Chondrocyte (in vitro differentiated cells): ENCODE data around the gene ZNF451. TPM values are rescaled to one million over a fixed set of nuclear protein-coding genes. Genes with fewer than 3 reads are reported as not detected.
A peak's percentile ranks its signal among the peaks of the same experiment; 100 is the strongest.

Source experiments
- DNase-seq: peaks from one replicate; pipeline ENCODE4 v3.0.0; 2021; ENCODE audit warnings: mixed read lengths, low spot score
- H3K27ac Mint-ChIP-seq: one replicate; pipeline ENCODE4 v1.8.0; 2021; ENCODE audit warnings: mild to moderate bottlenecking, moderate library complexity, mixed read lengths; ENCODE audit not compliant: unreplicated experiment
- H3K27me3 Mint-ChIP-seq: 2 replicates; pipeline ENCODE4 v1.8.0; 2021; ENCODE audit warnings: low read depth, mixed read lengths
- H3K36me3 Mint-ChIP-seq: 2 replicates; pipeline ENCODE4 v1.8.0; 2021; ENCODE audit warnings: low read depth, mixed read lengths
- H3K4me1 Mint-ChIP-seq: 2 replicates; pipeline ENCODE4 v1.8.0; 2021; ENCODE audit warnings: low read depth, mild to moderate bottlenecking, mixed read lengths
- H3K4me3 Mint-ChIP-seq: one replicate; pipeline ENCODE4 v1.8.0; 2021; ENCODE audit warnings: mild to moderate bottlenecking, moderate library complexity, mixed read lengths; ENCODE audit not compliant: unreplicated experiment
- H3K9me3 Mint-ChIP-seq: 2 replicates; pipeline ENCODE4 v1.8.0; 2021; ENCODE audit warnings: low read depth, mixed read lengths
- total RNA-seq: library from RNA; stranded (reverse); gene quantifications from 3 replicates; pipeline ENCODE4 v1.2.1, GENCODE V29; 2021
- TF ChIP-seq, protein P1 (sequence below): fragments of 200-600 bp; sonication (generic); IDR thresholded peaks from 2 replicates; pipeline ENCODE4 v1.5.0; 2021; ENCODE audit warnings: antibody characterized with exemption, mild to moderate bottlenecking, moderate library complexity

The ZNF451 gene
- total RNA-seq, 1 donor from 2014 or later = 45.4 TPM

DNA sequence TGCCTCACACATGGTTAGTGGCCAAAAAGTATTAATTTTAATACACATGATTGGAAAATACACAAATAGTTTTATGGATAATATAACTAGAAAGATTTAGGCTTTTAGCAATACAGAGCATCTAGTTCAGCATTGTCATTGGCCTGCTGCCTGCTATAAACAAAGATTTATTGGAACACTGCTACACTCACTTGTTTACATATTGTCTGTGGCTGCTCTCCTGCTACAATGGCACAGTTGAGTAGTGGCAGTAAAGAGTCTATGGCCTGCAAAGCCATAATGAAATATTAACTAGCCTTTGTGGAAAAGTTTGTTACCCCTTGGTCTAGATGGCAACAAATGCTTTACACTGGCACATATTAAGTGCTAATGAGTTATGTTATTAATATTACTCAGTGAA is 37.8 kb downstream of the ZNF451 start:
- Mint-ChIP-seq H3K4me1 (peaks cover 7% of the 10 kb centered on the region), H3K27ac (no peak overlapping the region), H3K27me3 (no peaks in the 10 kb centered on the region), H3K4me3 (no peak overlapping the region), H3K9me3 (no peaks in the 10 kb centered on the region), H3K36me3 (peaks cover 5% of the 10 kb centered on the region)
- no peak for DNase-seq
- TF ChIP-seq, protein P1, sequence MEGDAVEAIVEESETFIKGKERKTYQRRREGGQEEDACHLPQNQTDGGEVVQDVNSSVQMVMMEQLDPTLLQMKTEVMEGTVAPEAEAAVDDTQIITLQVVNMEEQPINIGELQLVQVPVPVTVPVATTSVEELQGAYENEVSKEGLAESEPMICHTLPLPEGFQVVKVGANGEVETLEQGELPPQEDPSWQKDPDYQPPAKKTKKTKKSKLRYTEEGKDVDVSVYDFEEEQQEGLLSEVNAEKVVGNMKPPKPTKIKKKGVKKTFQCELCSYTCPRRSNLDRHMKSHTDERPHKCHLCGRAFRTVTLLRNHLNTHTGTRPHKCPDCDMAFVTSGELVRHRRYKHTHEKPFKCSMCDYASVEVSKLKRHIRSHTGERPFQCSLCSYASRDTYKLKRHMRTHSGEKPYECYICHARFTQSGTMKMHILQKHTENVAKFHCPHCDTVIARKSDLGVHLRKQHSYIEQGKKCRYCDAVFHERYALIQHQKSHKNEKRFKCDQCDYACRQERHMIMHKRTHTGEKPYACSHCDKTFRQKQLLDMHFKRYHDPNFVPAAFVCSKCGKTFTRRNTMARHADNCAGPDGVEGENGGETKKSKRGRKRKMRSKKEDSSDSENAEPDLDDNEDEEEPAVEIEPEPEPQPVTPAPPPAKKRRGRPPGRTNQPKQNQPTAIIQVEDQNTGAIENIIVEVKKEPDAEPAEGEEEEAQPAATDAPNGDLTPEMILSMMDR = no peak

DNA sequence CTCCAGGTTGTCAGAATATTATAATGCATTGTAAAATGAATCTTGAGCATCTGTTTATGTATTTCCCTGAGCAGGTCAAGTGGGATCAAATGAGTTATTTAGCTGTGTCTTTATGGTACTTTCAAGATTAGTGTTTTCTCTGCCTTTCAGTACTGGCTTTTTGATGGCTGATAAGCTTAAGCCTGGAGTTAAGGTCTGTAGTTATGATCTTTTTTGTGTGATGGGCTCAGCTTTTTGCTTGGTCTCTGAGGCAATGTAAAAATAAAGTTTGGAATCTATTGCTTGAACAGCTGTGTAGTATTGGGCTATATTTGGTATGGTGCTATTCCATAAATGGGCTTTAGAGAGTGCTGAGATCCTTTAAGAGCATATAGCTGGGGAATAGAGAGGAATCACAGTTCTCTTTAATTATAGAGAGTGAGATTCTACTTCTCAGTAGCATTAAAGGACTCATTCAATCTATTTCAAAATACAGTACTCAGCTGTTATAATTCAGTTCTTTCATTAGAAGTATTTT is 40.7 kb downstream of the ZNF451 start:
- no peaks in the 10 kb centered on the region for H3K9me3 Mint-ChIP-seq
- DNase-seq = no peak
- H3K36me3 Mint-ChIP-seq = peaks cover 12% of the 10 kb centered on the region
- H3K4me3 Mint-ChIP-seq = no peak overlapping the region
- no peak overlapping the region for H3K27ac Mint-ChIP-seq
- H3K4me1 Mint-ChIP-seq = peaks cover 7% of the 10 kb centered on the region
- TF ChIP-seq, protein P1 = peak; percentile 57
- no peaks in the 10 kb centered on the region for H3K27me3 Mint-ChIP-seq

DNA sequence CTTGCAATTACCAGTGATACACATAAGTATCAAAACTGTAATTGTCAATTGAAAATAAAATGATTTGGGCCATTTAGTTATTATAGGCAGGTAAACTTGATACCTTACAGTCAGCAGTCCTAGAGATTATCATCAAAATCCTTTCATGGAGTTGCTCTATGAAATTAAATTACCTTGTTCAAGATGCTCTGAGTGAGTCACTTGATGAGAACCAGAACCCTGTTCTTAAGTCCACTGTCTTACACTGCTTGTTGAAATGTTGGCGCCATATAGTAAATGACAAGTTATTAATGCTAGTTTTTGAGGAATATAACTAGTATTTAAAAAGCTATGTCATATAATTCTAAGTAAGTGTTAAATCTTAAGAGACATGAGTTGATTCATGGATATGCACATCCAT is 45.0 kb downstream of the ZNF451 start:
- TF ChIP-seq, protein P1 = no peak
- Mint-ChIP-seq H3K4me3 (no peak overlapping the region), H3K4me1 (peaks cover 13% of the 10 kb centered on the region), H3K27ac (no peak overlapping the region), H3K9me3 (no peaks in the 10 kb centered on the region), H3K36me3 (peaks cover 20% of the 10 kb centered on the region), H3K27me3 (no peaks in the 10 kb centered on the region)
- DNase-seq = no peak

DNA sequence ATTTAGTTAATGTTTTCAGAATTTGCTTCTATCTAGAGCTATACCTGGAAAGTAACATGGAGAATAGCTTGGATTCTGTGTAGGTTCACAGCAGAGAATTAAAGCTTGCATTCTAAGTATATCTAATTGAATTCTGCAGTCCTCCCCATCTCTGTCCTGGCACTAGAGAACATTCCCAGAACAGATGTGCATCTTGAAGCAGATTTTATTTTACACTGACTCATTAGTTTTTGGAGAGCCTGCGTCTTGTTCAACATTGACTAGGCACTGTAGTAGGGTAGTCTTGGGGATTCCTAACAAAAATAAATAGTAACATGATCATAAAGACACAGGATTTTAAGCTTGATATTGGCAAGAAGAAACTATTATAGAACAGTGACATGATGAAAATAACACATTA is 45.9 kb downstream of the ZNF451 start:
- TF ChIP-seq, protein P1 = no peak
- Mint-ChIP-seq H3K27me3 (no peaks in the 10 kb centered on the region), H3K36me3 (peaks cover 20% of the 10 kb centered on the region), H3K4me1 (peaks cover 6% of the 10 kb centered on the region), H3K27ac (no peak overlapping the region), H3K4me3 (no peak overlapping the region), H3K9me3 (no peaks in the 10 kb centered on the region)
- DNase-seq = no peak

DNA sequence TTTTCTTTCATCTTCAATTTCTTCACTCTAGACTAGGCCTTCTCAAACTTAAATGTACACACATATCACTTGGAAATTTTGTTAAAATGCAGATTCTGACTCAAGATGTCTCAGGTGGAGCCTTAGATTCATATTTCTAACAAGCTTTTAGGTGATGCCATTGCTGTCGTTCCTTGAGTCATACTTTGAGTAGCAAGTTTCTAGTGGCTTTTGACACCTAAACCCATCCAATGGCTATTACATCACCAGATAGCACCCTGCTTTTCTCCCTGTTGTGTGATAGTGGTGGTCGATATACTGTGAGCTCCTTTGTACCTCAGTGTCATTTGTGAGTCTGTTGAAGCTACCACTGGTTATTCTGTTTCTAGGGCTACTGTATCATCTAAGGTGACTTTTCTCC is 47.4 kb downstream of the ZNF451 start:
- TF ChIP-seq, protein P1 = no peak
- peaks cover 28% of the 10 kb centered on the region for H3K36me3 Mint-ChIP-seq
- H3K4me3 Mint-ChIP-seq = no peak overlapping the region
- H3K27me3 Mint-ChIP-seq = no peaks in the 10 kb centered on the region
- H3K4me1 Mint-ChIP-seq = peaks cover 5% of the 10 kb centered on the region
- no peak for DNase-seq
- H3K27ac Mint-ChIP-seq = no peak overlapping the region
- H3K9me3 Mint-ChIP-seq = no peaks in the 10 kb centered on the region
